GM18526 (cell line): Measurements from ENCODE around the gene IL12B.

Experiments used
- POLR2A ChIP-seq: IDR thresholded peaks from 3 replicates; pipeline ENCODE4 v1.6.1; 2011; ENCODE audit not compliant: insufficient read length; ENCODE audit errors: extremely low read depth

Gene IL12B

GRCh38 chr5:159303286-159303685 lies 27.0 kb downstream of the IL12B start:
- TF ChIP-seq POLR2A: no peak

DNA sequence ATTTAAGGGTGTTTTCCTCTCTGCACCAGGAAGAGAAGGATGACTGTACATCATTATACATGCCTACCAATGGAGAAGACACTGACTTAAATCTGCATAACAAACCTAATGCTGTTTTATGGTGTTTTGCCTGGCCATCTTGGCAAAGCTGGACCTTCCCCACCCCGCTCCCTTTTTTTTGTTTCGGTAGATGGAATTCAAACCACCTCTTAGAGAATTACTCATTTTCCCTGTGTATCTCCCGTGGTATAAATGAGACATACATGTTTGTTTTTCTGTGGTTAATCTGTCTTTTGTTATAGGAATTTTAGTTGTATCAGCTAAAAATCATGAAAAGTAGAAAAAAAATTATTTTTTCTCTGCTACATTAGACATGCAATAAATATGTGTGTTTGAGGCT lies 28.8 kb downstream of the IL12B start:
- no peak for TF ChIP-seq POLR2A

DNA sequence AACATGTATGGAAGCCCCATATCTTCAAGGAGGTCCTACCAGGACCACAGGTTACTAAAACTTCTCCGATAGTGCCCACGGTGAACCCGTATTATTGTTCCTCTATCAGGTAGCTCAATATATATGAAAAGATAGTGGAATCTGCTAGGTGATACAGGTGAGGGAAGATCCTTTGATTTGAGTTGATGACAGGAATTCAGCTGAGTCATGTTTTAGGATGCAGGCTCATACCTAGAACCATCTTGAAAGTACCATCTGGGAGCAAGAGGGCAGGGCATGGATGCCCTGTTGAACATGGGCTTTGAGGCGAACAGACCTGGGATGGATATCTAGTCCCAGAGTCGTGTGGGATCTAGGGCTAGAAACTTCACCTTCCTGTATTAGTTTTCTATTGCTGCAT lies 35.4 kb downstream of the IL12B start:
- TF ChIP-seq POLR2A: no peak

- no peak for TF ChIP-seq POLR2A
Observed at GRCh38 chr5:159290741-159291140, 39.5 kb downstream of the IL12B start.

- no peak for TF ChIP-seq POLR2A
Observed at GRCh38 chr5:159286420-159287035, 43.8 kb downstream of the IL12B start.

DNA sequence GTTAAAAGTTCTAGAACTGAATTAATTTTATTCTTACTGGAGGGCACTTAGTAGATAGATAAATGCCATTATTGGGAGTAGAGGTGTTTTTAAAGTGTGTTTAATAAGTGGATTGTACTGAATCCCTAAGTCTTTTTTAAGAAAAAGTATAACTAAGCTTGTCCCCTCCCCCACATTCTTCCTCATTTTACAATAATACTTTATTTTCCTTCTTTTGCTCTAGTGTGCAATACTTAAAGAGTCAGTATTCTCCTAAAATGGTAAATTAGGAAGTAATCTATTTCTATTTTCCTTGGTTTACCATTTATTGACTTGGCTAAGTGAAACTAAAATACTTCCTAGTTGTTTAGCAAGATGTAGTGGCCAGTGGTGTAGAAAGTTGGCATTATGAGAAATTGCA lies 55.6 kb downstream of the IL12B start:
- no peak for TF ChIP-seq POLR2A

DNA sequence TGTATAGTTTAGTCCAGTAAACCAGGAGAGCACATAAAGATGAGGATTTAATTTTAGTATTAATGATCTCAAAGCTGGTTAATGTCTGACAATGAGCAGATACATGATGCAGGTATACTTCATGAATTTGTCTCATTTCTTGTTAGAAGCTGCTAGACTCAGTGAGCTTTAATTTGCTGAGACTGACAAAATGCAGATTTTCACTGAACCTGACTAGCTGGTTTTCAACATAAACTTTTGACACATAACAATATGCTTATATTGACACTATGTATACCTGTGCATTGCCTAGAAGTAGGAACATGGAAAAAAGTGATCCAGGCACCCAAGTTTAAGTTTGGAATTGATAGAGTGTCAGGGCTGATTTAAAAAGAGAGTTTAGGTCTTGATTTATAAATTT lies 56.4 kb downstream of the IL12B start:
- TF ChIP-seq POLR2A: no peak

DNA sequence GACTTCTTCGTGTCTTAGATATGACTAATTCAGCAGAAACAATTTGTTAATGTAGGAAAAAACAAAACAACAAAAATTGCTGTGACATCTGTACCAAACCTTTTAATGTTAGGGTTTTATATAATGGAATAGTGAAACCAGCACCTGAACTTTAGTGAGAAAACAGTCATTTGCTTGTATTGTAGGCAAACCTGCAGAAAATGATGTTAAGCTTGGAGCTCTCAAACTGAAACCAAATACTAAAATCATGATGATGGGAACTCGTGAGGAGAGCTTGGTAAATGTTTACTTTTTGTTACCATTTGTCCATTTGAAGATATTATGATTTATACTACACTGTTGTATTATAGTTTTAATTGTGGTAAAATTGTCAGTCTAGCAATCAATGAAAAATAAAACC lies 60.6 kb downstream of the IL12B start:
- no peak for TF ChIP-seq POLR2A
